Measurements from ENCODE around the gene FAM237B.

- no peak for TF ChIP-seq ATF3 (IDR thresholded peaks at IDR 0.05; ENCODE audit: insufficient read depth, low read depth, low read length)
- no peak for TF ChIP-seq EZH2 (IDR thresholded peaks at IDR 0.05; ENCODE audit: low read depth, low read length, severe bottlenecking)
- TF ChIP-seq CTCF (IDR thresholded peaks at IDR 0.05; ENCODE audit: control extremely low read depth in 1 of 3, insufficient read depth in 1 of 3, low read depth in 1 of 3, low read length in 3 of 3): no peak
- no peak for TF ChIP-seq RAD21 (IDR thresholded peaks at IDR 0.05 in 1 of 2, conservative IDR thresholded peaks at IDR 0.05 in 1 of 2; ENCODE audit: low read depth in 2 of 2, low read length in 2 of 2)
- no peak for TF ChIP-seq POLR2AphosphoS5 (IDR thresholded peaks at IDR 0.05; ENCODE audit: low read depth, low read length)
- TF ChIP-seq ZNF274 (IDR thresholded peaks at IDR 0.05; ENCODE audit: borderline replicate concordance, extremely low read depth, low read length): no peak
- TF ChIP-seq CHD1 (IDR thresholded peaks at IDR 0.05; ENCODE audit: low read depth, low read length): no peak
- no peak for TF ChIP-seq ATF2 (IDR thresholded peaks at IDR 0.05; ENCODE audit: low read length)
- TF ChIP-seq USF2 (IDR thresholded peaks at IDR 0.05; ENCODE audit: low read length): no peak
- no peak for TF ChIP-seq E2F6 (IDR thresholded peaks at IDR 0.05)
- no peak for TF ChIP-seq CBX5 (IDR thresholded peaks at IDR 0.05; ENCODE audit: low read depth, low read length)
- TF ChIP-seq CREB1 (IDR thresholded peaks at IDR 0.05): no peak
- no peak for TF ChIP-seq CEBPB (IDR thresholded peaks at IDR 0.05; ENCODE audit: low read depth, low read length)
Measured at GRCh38 chr7:90269163-90269562, 51.9 kb downstream of the FAM237B start.
